DOHH2 (cell line): ENCODE measurements around the gene PTPRN2.

Source experiments
- H3F3A ChIP-seq: fragments of 200-600 bp; sonication (generic), shearing (Covaris generic); 2 replicates; pipeline ENCODE4 v1.6.0; 2016; ENCODE audit warnings: antibody characterized with exemption, mild to moderate bottlenecking; ENCODE audit not compliant: control insufficient read depth, insufficient read depth
- H3K27ac ChIP-seq: fragments of 200-600 bp; sonication (generic); 2 replicates; pipeline ENCODE4 v1.5.1; 2014; ENCODE audit warnings: low read depth, mild to moderate bottlenecking, low read length, moderate library complexity
- H3K27me3 ChIP-seq: fragments of 200-600 bp; sonication (generic); 2 replicates; pipeline ENCODE4 v1.6.1; 2014; ENCODE audit warnings: mild to moderate bottlenecking, low read length, mixed read lengths; ENCODE audit not compliant: control insufficient read depth
- H3K36me3 ChIP-seq: fragments of 200-600 bp; sonication (generic); 2 replicates; pipeline ENCODE4 v1.6.1; 2014; ENCODE audit warnings: mild to moderate bottlenecking, low read length, moderate library complexity, mixed read lengths; ENCODE audit not compliant: control insufficient read depth
- H3K4me1 ChIP-seq: fragments of 200-600 bp; sonication (generic); 2 replicates; pipeline ENCODE4 v1.6.1; 2014; ENCODE audit warnings: mild to moderate bottlenecking, low read length, mixed read lengths; ENCODE audit not compliant: control insufficient read depth
- H3K4me2 ChIP-seq: fragments of 200-600 bp; sonication (generic); 2 replicates; pipeline ENCODE4 v1.6.0; 2014; ENCODE audit warnings: mild to moderate bottlenecking, low read length, moderate library complexity
- H3K4me3 ChIP-seq: fragments of 200-600 bp; sonication (generic); 2 replicates; pipeline ENCODE4 v1.5.1; 2014; ENCODE audit warnings: mild to moderate bottlenecking, low read length, mixed read lengths
- H3K79me2 ChIP-seq: fragments of 200-600 bp; sonication (generic); 2 replicates; pipeline ENCODE4 v1.6.1; 2014; ENCODE audit warnings: mild to moderate bottlenecking, low read length, mixed read lengths; ENCODE audit not compliant: control insufficient read depth
- H3K9me2 ChIP-seq: fragments of 200-600 bp; sonication (generic); replicated peaks from 2 replicates; pipeline ENCODE4 v1.6.1; 2014; ENCODE audit warnings: mild to moderate bottlenecking, low read length, mixed read lengths; ENCODE audit not compliant: control insufficient read depth
- H3K9me3 ChIP-seq: fragments of 200-600 bp; sonication (generic); 2 replicates; pipeline ENCODE4 v1.6.1; 2014; ENCODE audit warnings: antibody characterized with exemption, low read length, mixed read lengths; ENCODE audit not compliant: control insufficient read depth, insufficient read depth
- H4K20me1 ChIP-seq: fragments of 200-600 bp; sonication (generic); 2 replicates; pipeline ENCODE4 v1.6.0; 2014; ENCODE audit warnings: low read depth, mild to moderate bottlenecking, antibody characterized with exemption, low read length, moderate library complexity; ENCODE audit not compliant: control insufficient read depth, insufficient read depth
- CTCF ChIP-seq: fragments of 200-600 bp; sonication (generic); IDR thresholded peaks from one replicate; pipeline ENCODE4 v1.5.1; 2014; ENCODE audit warnings: antibody characterized with exemption, mild to moderate bottlenecking, low read depth, low read length; ENCODE audit not compliant: poor library complexity, severe bottlenecking
- EZH2phosphoT487 ChIP-seq: fragments of 200-600 bp; sonication (generic); IDR thresholded peaks from 2 replicates; pipeline ENCODE4 v1.6.1; 2017; ENCODE audit warnings: borderline replicate concordance, mild to moderate bottlenecking, antibody characterized with exemption, low read length, moderate library complexity, mixed read lengths

Gene PTPRN2

GRCh38 chr7:158070222-158070920 is 517.3 kb downstream of the PTPRN2 start:
- H3K27me3 ChIP-seq, result no peaks in the 10 kb centered on the region
- H3K36me3 ChIP-seq, result no peaks in the 10 kb centered on the region
- TF ChIP-seq EZH2phosphoT487, result no peak
- no peak for TF ChIP-seq CTCF
- H4K20me1 ChIP-seq, result no peaks in the 10 kb centered on the region
- no peaks in the 10 kb centered on the region for H3K79me2 ChIP-seq
- no peaks in the 10 kb centered on the region for H3K4me1 ChIP-seq
- no peaks in the 10 kb centered on the region for H3F3A ChIP-seq
- no peak overlapping the region for H3K27ac ChIP-seq
- no peaks in the 10 kb centered on the region for H3K9me2 ChIP-seq
- peaks cover 82% of the 10 kb centered on the region for H3K9me3 ChIP-seq
- no peak overlapping the region for H3K4me2 ChIP-seq
- H3K4me3 ChIP-seq, result no peak overlapping the region

GRCh38 chr7:158068853-158069252 is 518.8 kb downstream of the PTPRN2 start:
- Histone ChIP-seq H3K27ac (no peak overlapping the region), H3K27me3 (no peaks in the 10 kb centered on the region), H3K4me2 (no peak overlapping the region), H3K4me1 (no peaks in the 10 kb centered on the region), H4K20me1 (no peaks in the 10 kb centered on the region), H3K9me2 (no peaks in the 10 kb centered on the region), H3K36me3 (no peaks in the 10 kb centered on the region), H3F3A (no peaks in the 10 kb centered on the region), H3K4me3 (no peak overlapping the region), H3K79me2 (no peaks in the 10 kb centered on the region), H3K9me3 (peaks cover 76% of the 10 kb centered on the region)
- TF ChIP-seq CTCF (no peak), EZH2phosphoT487 (no peak)

- no peak overlapping the region for H3K4me3 ChIP-seq
- no peaks in the 10 kb centered on the region for H3K27me3 ChIP-seq
- H3K4me1 ChIP-seq, result no peaks in the 10 kb centered on the region
- no peaks in the 10 kb centered on the region for H3F3A ChIP-seq
- H3K9me3 ChIP-seq, result peaks cover 76% of the 10 kb centered on the region; the same call in 1 of the 2 replicates
- H3K36me3 ChIP-seq, result no peaks in the 10 kb centered on the region
- H3K4me2 ChIP-seq, result no peak overlapping the region
- H3K79me2 ChIP-seq, result no peaks in the 10 kb centered on the region
- no peak overlapping the region for H3K27ac ChIP-seq
- TF ChIP-seq CTCF (no peak), EZH2phosphoT487 (no peak)
- H4K20me1 ChIP-seq, result no peaks in the 10 kb centered on the region
- H3K9me2 ChIP-seq, result no peaks in the 10 kb centered on the region
Measured at GRCh38 chr7:158067931-158068482, 519.6 kb downstream of the PTPRN2 start.
